Dendritic cell treated with granulocyte-macrophage colony-stimulating factor and Interleukin-4, amounts not matched to agents 40 ng/mL and 50 ng/mL, for 4 days (primary cell): ENCODE measurements around the gene TSNAX.
"Not testable (repeated sequence)": the region's sequence is repeated elsewhere in the genome, so short reads cannot be mapped to it uniquely, and the experiment has no call there.

Experiments
- H3K27ac Mint-ChIP-seq: one replicate; pipeline ENCODE4 v1.8.0; 2022; ENCODE audit warnings: mild to moderate bottlenecking, mixed read lengths
- H3K27me3 Mint-ChIP-seq: one replicate; pipeline ENCODE4 v1.8.0; 2022; ENCODE audit warnings: mild to moderate bottlenecking, mixed read lengths
- H3K36me3 Mint-ChIP-seq: one replicate; pipeline ENCODE4 v1.8.0; 2022; ENCODE audit warnings: low read depth, mixed read lengths
- H3K4me1 Mint-ChIP-seq: one replicate; pipeline ENCODE4 v1.8.0; 2022; ENCODE audit warnings: low read depth, mixed read lengths
- H3K4me3 Mint-ChIP-seq: one replicate; pipeline ENCODE4 v1.8.0; 2022; ENCODE audit warnings: mild to moderate bottlenecking, moderate library complexity, mixed read lengths
- H3K9me3 Mint-ChIP-seq: one replicate; pipeline ENCODE4 v1.8.0; 2022; ENCODE audit warnings: mixed read lengths
- intact Hi-C: fragments of 100-400 bp; cut with micrococcal nuclease; formaldehyde crosslinking; loops from one replicate; pipeline ENCODE4 v1.15.0; 2022

Gene TSNAX

DNA sequence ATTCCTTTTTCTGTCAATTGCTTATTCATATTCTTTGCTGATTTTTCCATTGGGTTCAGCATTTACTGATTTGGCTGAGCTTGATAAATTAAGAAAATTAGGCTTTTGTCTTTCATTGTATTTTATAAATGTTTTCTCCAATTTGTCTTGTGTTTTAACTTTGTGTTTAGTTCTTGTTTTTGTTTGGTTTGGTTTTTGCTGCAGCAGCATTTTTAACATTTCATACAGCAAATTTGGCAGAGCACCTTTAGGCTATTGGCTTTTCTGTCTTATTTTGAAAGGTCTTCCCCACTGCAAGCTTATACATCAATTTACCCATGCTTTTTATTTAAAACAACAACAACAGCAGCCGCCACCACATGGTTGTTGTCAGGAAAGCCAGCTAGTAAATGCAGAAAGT, 64.3 kb downstream of the TSNAX start:
- intact Hi-C loops, result no loop called here
- H3K4me3 Mint-ChIP-seq, result no peak overlapping the region
- H3K27me3 Mint-ChIP-seq, result no peaks in the 10 kb centered on the region
- no peaks in the 10 kb centered on the region for H3K36me3 Mint-ChIP-seq
- H3K9me3 Mint-ChIP-seq, result no peaks in the 10 kb centered on the region
- H3K27ac Mint-ChIP-seq, result no peak overlapping the region
- H3K4me1 Mint-ChIP-seq, result peaks cover 31% of the 10 kb centered on the region

DNA sequence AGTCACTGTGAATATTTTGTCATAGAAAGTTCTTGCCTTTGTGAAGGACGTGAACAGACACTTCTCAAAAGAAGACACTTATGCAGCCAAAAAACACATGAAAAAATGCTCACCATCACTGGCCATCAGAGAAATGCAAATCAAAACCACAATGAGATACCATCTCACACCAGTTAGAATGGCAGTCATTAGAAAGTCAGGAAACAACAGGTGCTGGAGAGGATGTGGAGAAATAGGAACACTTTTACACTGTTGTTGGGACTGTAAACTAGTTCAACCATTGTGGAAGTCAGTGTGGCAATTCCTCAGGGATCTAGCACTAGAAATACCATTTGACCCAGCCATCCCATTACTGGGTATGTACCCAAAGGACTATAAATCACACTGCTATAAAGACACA, 64.8 kb downstream of the TSNAX start:
- intact Hi-C loops, H3K9me3 Mint-ChIP-seq, H3K27me3 Mint-ChIP-seq, H3K4me3 Mint-ChIP-seq, H3K36me3 Mint-ChIP-seq, H3K27ac Mint-ChIP-seq: not testable (repeated sequence)
- peaks cover 31% of the 10 kb centered on the region for H3K4me1 Mint-ChIP-seq

DNA sequence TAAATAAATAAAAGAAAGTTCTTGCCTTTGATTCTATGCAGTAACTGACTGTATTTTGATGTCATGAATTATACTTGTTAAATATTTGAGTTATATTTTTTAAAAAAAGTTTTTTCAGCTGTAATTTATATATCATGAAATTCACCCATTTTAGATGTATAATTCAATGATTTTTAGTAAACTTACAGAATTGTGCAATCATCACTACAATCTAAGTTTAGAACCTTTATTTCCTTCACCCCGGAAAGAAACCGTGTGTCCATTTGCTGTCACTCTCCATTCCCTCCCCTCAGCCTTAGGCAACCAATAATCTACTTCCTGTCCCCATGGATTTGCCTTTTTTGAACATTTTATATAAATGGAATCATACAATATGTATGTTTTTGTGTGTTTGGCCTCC, 65.7 kb downstream of the TSNAX start:
- Mint-ChIP-seq H3K36me3 (no peaks in the 10 kb centered on the region), H3K9me3 (no peaks in the 10 kb centered on the region), H3K4me1 (peaks cover 31% of the 10 kb centered on the region), H3K27me3 (no peaks in the 10 kb centered on the region), H3K27ac (no peak overlapping the region), H3K4me3 (no peak overlapping the region)
- intact Hi-C loops, result no loop called here

DNA sequence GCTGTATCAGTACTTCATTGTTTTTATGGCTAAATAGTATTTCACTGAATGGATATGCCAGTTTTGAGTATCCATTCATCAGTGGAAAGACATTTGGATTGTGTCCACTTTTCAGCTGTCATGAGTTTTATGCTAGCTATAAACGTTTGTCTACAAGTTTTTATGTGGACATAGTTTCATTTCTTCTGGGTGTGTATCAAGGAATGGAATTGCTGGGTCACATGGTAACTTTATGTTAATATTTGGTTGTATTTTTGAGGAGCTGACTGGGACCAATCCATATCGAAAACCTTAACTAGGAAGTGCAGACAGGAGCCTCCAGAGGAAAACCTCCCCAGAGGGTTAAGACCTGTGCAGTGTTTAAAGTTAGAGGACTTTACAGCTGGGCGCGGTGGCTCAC, 66.3 kb downstream of the TSNAX start:
- intact Hi-C loops, result no loop called here
- no peaks in the 10 kb centered on the region for H3K9me3 Mint-ChIP-seq
- no peaks in the 10 kb centered on the region for H3K27me3 Mint-ChIP-seq
- H3K36me3 Mint-ChIP-seq, result no peaks in the 10 kb centered on the region
- H3K4me3 Mint-ChIP-seq, result no peak overlapping the region
- peaks cover 31% of the 10 kb centered on the region for H3K4me1 Mint-ChIP-seq
- H3K27ac Mint-ChIP-seq, result no peak overlapping the region

DNA sequence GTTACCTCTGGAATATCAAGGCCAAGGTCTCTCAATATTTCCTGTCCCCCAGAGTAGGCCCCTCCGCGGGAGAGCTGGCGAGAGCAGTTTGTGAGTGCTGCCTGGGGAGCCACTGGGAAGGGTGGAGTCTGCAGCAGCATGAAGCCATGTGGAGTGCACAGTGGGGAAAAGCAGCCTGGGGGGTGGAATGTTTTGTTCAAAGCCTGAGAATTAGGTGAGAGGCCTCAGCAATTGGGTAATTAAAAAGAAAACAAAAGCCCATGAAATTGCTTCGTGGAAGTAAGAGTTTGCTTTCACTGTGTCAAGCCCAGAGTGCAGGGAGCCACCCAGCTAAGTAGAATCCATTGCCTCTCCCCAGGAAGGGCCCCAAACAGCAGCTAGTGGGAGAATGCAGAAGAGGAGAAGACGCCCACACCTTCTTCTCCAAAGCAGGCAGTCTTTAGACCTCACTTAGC, 67.9 kb downstream of the TSNAX start:
- Mint-ChIP-seq H3K36me3 (no peaks in the 10 kb centered on the region), H3K4me3 (no peak overlapping the region), H3K4me1 (peaks cover 20% of the 10 kb centered on the region), H3K27ac (no peak overlapping the region), H3K9me3 (no peaks in the 10 kb centered on the region), H3K27me3 (no peaks in the 10 kb centered on the region)
- intact Hi-C loops, result no loop called here

DNA sequence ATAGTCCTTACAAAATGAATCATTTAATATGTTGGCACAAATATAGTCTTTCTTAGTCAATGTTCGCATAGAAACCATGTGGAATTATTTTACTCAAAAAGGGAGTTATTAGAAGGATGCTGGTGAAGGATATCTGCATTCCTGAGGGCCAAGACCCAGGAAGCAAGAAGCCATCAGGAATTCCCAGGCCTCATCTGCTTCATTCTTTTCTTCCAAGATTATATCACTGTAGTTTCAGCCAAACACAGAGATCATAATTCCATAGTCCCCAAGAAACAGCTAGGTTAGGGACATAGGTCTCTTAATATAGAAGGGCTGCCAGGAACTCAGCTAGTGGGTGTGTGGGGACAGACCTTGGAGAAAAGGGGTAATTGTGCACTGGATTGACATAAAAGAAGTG, 69.5 kb downstream of the TSNAX start:
- intact Hi-C loops, result no loop called here
- H3K36me3 Mint-ChIP-seq, result no peaks in the 10 kb centered on the region
- H3K4me3 Mint-ChIP-seq, result no peak overlapping the region
- H3K27me3 Mint-ChIP-seq, result no peaks in the 10 kb centered on the region
- no peaks in the 10 kb centered on the region for H3K9me3 Mint-ChIP-seq
- no peak overlapping the region for H3K27ac Mint-ChIP-seq
- peaks cover 11% of the 10 kb centered on the region for H3K4me1 Mint-ChIP-seq

DNA sequence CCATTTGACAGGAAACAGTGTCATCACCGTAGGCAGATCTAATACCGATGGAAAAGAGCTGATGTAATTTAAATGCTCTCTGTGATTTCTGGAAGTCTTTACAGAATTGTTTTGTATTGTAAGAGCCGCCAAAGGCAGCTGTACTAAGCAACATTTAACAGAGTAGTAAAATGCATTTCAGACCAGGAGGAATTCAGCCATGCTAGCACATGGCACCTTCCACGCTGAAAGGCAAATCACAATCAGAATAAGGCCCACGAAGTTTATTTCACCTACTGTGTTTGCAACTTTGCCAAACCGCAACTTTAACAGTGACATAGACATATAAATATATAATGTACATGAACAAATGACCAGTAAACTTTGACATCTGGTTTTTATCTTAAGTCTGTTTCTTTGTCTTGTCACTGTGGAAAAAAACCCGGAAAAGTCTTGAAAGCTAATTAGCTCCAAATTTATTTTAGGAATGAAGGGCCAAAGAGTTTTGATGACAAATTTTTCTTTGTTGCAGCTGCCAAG, 72.0 kb downstream of the TSNAX start:
- no peak overlapping the region for H3K4me3 Mint-ChIP-seq
- intact Hi-C loops, result loop anchor here (5.0 kb wide), 1 partner anchor 283 kb away; no protein-coding TSS in a partner anchor

DNA sequence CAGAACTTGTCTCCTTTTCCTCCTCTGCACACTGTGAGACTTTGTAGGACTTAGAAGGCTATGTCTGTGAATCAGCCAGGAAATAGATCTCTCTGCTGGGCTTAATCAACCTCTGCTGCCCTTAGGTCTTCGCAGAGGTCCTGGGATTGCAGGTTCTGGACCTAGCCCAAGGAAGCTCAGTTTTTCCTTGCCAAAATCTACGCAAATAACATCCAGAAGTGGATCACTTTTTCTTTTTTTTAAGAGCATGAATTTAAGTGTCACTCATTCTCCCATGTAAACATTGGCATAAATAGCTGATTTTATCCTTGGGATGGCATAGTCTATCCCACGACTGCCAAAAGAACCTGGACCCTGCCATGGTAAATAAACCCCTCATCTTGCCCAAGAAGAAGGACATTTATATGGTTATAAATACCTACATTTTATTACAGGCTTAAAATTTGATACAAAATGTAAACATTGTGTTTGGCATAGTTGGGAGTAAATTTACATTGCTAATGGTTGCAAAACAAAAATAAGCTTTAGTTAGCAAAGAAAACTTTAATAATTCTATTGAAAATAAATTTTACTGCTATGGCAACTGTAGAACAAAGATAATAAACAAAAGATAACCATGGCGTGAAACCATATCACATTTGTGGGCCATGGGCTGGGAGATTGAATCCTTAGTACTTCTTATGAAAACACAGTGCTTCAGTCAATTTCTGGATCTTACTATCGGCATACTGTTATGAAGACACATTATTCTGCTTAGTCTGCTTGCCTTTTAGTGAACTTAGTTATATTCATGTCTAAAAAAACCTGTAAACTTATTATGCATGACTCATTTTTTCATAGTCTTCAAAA, 73.6 kb downstream of the TSNAX start:
- intact Hi-C loops, result loop anchor here (5.0 kb wide), 1 partner anchor 285 kb away; no protein-coding TSS in a partner anchor
- Mint-ChIP-seq H3K27ac (no peak overlapping the region), H3K4me1 (peaks cover 22% of the 10 kb centered on the region), H3K4me3 (no peak overlapping the region), H3K9me3 (no peaks in the 10 kb centered on the region), H3K36me3 (no peaks in the 10 kb centered on the region), H3K27me3 (no peaks in the 10 kb centered on the region)

More for the DNA sequence above, 72.0 kb downstream of the TSNAX start:
- Mint-ChIP-seq H3K27ac (no peak overlapping the region), H3K9me3 (no peaks in the 10 kb centered on the region), H3K27me3 (no peaks in the 10 kb centered on the region), H3K4me1 (peaks cover 20% of the 10 kb centered on the region), H3K36me3 (no peaks in the 10 kb centered on the region)

DNA sequence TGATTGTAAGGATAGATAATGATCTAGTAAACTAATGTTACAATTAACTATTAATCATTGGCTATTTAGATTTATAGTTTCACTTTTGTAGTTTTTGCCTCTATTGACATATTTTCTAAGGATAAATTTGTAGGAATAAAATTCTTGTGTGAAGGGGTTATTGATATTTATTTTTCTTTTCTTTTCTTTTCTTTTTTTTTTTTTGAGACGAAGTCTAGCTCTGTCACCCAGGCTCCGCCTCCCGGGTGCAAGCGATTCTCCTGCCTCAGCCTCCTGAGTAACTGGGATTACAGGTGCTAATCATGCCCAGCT, 74.2 kb downstream of the TSNAX start:
- Mint-ChIP-seq H3K9me3 (no peaks in the 10 kb centered on the region), H3K36me3 (no peaks in the 10 kb centered on the region), H3K27me3 (no peaks in the 10 kb centered on the region), H3K27ac (no peak overlapping the region), H3K4me3 (no peak overlapping the region), H3K4me1 (peaks cover 28% of the 10 kb centered on the region)
- intact Hi-C loops, result loop anchor here (5.0 kb wide), 1 partner anchor 285 kb away; no protein-coding TSS in a partner anchor

DNA sequence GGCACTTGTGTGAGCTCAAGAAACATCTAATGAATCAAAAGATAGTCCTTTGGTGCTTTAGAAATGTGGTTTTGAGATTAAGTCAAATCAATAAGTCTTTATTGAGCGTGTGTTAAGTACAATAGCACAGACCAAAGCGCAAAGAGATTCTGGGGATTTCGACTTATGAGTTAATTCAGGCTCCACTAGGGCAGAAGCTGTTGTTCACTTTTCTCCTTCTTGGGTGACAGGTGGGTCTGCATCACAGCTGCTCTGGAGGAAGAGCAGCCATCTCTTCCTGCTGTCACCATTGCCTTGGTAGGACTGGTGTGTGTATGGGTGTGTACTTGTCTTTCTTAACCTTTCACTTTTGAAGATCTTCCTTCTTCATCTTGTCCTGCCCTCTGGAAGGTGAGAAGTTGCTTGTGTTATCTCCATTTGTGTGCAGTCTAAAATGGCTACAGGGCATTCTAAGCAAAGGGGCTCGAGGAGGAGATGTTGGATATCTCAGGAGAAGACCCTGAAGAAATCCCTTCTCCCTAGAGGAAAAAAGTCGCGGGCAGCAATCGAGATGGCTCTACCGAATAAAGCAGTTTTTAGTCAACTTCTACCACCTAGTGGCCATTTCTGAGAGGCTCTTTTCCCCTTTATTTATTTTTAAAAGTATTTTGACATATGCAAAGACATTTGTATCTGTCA, 75.3 kb downstream of the TSNAX start:
- Mint-ChIP-seq H3K9me3 (no peaks in the 10 kb centered on the region), H3K4me3 (peak overlapping the region; percentile 76), H3K36me3 (no peaks in the 10 kb centered on the region), H3K27ac (peak overlapping the region; percentile 59), H3K4me1 (peaks cover 32% of the 10 kb centered on the region), H3K27me3 (no peaks in the 10 kb centered on the region)
- intact Hi-C loops, result loop anchor here (1.0 to 5.0 kb wide), 2 partner anchors 246 to 286 kb away; no protein-coding TSS in a partner anchor

DNA sequence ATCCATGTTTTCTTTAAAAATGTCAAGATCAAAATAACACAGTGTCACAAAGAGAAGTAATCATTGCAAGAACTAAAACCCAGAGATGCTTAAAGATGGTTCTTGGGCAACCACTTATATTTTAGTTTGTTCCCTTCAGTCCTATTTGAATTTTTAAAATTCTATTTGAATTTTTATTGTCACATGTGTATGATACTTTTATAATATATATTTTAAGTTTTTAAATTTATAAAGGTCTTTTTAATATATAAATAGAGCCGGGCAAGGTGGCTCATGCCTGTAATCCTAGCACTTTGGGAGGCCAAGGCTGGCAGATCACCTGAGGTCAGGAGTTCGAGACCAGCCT, 75.8 kb downstream of the TSNAX start:
- intact Hi-C loops, result loop anchor here (1.0 to 5.0 kb wide), 2 partner anchors 247 to 287 kb away; no protein-coding TSS in a partner anchor
- no peak overlapping the region for H3K4me3 Mint-ChIP-seq

DNA sequence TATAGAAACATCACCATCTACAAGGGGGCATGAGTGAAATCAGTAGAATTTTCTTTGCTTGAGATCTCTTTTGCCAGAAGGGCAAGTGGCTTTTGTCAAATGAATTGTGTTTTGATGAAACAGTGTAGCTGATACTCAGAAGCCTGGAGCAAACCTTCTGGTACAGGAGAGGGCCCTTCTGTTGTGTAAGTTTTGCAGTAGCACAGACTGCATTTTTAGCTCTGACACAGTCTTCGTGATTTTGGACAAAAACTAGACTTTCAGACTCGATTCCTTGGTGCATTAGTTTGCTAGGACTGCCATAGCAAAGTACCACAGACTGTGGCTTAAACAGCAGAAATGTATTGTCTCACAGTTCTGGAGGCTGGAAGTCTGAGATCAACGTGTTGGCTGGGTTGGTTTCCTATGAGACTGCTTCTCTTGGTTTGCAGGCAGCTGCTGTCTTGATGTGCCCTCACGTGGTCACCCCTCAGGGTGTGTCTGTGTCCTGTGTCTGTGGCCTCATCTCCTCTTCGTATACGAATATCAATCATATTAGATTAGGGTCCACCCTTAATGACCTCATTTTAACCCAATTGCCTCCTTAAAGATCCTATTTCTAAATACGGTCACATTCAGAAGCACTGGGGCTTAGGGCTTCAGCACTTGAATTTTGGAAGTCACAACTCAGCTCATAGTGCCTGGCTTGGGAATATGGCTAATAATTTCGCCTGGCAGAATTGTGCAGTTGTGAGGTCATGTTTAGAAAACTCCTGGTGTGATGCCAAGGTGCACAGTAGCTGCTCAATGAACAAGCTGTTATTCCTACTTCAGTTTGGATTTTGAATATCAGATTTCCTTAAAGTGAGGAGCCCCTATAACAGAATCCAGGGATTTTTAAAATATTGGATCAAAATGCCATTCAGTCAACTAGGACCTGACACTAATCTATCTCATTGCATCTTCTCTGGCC, 77.0 kb downstream of the TSNAX start:
- Mint-ChIP-seq H3K27ac (no peak overlapping the region), H3K4me1 (peaks cover 40% of the 10 kb centered on the region), H3K4me3 (no peak overlapping the region), H3K27me3 (no peaks in the 10 kb centered on the region), H3K36me3 (no peaks in the 10 kb centered on the region), H3K9me3 (no peaks in the 10 kb centered on the region)
- intact Hi-C loops, result no loop called here

More for the DNA sequence above, 75.8 kb downstream of the TSNAX start:
- peak overlapping the region; percentile 59 for H3K27ac Mint-ChIP-seq
- H3K4me1 Mint-ChIP-seq, result peaks cover 32% of the 10 kb centered on the region
- H3K36me3 Mint-ChIP-seq, result no peaks in the 10 kb centered on the region
- H3K27me3 Mint-ChIP-seq, result no peaks in the 10 kb centered on the region
- H3K9me3 Mint-ChIP-seq, result no peaks in the 10 kb centered on the region

DNA sequence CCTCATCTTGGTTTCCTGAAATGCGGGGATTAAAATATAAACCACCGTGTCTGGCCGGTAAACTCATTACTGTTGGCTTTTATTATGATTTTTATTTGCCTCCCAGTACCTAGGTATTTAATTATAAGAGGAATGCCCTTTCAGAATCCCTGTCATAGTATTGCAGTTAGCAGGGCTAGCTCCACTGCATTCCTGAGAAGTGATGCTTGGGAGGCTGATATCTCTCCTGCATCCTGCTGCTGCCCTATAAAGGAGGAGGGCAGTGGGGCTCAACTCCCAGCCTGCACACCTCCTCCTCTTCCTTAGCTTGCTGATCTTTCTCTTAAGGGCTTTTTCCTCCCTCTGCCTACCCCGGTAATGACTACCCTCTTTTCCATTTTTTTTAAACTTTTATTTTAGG, 78.2 kb downstream of the TSNAX start:
- intact Hi-C loops, result no loop called here
- no peaks in the 10 kb centered on the region for H3K9me3 Mint-ChIP-seq
- H3K27ac Mint-ChIP-seq, result peak overlapping the region; percentile 58
- H3K36me3 Mint-ChIP-seq, result no peaks in the 10 kb centered on the region
- peaks cover 53% of the 10 kb centered on the region for H3K4me1 Mint-ChIP-seq
- H3K4me3 Mint-ChIP-seq, result no peak overlapping the region
- H3K27me3 Mint-ChIP-seq, result no peaks in the 10 kb centered on the region
